Stimulated activated CD8-positive, alpha-beta memory T cell treated with anti-CD3 and anti-CD28 coated beads, Interleukin-7, amount 100 ng/mL, for 1 hour (primary cell): ENCODE results near the gene RNF114.
"Not testable (repeated sequence)": the region's sequence is repeated elsewhere in the genome, so short reads cannot be mapped to it uniquely, and the experiment has no call there.

Experiments
- DNase-seq, 2 donors: peaks; one replicate each; pipeline ENCODE4 v3.0.0-alpha.2; 2020; ENCODE audit warnings: low read depth in 2 of 2

Gene RNF114

DNA sequence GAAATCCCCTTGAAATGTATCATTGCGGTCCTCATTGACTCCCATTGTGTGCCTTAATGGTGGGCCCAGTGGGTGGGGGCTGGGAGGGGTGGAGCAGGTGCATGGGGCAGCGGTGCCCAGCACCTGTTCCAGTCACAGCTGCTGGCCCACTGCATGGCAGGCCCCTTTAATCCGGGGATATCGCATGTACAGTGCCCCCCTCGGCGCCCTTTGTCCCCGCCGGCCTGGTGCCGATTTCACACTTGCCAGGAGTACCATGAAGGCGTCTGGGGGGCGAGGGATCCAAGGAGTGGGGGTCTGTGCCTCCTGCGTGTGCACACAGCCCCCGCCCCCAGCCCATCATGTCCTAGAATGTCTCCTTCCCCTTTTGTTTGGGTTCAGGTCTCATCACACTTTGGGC, 49.4 kb downstream of the RNF114 start:
- no peak for DNase-seq

- DNase-seq = no peak
Measured at GRCh38 chr20:49986049-49986448, 49.9 kb downstream of the RNF114 start.

- DNase-seq = no peak
Measured at GRCh38 chr20:49987015-49987867, 51.0 kb downstream of the RNF114 start.

DNA sequence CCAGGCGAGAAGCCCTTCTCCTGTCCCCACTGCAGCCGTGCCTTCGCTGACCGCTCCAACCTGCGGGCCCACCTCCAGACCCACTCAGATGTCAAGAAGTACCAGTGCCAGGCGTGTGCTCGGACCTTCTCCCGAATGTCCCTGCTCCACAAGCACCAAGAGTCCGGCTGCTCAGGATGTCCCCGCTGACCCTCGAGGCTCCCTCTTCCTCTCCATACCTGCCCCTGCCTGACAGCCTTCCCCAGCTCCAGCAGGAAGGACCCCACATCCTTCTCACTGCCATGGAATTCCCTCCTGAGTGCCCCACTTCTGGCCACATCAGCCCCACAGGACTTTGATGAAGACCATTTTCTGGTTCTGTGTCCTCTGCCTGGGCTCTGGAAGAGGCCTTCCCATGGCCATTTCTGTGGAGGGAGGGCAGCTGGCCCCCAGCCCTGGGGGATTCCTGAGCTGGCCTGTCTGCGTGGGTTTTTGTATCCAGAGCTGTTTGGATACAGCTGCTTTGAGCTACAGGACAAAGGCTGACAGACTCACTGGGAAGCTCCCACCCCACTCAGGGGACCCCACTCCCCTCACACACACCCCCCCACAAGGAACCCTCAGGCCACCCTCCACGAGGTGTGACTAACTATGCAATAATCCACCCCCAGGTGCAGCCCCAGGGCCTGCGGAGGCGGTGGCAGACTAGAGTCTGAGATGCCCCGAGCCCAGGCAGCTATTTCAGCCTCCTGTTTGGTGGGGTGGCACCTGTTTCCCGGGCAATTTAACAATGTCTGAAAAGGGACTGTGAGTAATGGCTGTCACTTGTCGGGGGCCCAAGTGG, 51.9 kb downstream of the RNF114 start:
- DNase-seq = no peak

GRCh38 chr20:49989234-49990065, 53.3 kb downstream of the RNF114 start:
- DNase-seq = no peak

DNA sequence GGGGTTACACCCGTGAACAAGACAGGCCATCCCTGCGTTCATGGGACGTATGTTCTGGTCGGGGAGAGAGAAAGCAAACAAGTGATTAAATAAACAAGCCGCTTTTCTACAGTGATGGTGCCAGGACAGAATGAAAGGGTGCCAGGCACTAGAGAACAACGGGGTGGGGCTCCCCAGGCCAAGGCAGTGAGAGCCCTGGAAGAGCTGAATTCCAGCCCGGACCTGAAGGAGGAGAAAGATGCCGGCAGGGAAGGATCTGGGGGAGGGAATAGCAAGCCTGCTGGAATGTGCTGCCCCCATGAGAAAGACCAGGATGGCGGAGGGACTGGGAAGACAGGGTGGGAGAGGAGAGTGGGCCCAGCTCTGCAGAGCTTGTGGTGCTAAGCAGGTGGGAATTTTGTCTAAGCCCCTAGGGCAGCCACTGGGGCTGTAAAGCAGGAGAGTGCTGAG, 54.1 kb downstream of the RNF114 start:
- no peak for DNase-seq

DNA sequence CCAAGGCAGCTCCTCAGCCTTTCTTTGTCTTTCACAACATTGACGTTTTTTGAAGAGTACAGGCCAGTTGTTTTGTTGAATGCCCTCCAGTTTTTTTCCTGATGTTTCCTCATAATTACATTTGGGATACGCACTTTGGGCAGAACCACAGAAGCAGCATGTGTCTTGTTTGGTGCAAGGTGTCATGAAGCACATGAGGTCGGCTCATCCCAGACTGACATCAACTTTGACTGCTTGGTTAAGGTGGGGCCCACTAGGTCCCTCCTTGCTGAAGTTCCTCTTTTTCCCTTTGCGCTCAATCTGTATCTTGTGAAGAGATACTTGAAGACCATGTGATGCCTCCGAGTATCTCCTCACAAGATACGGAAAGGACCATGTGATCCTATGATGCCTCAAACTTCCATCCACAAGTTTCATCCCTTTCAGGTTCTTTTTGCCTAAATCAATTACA, 57.1 kb downstream of the RNF114 start:
- DNase-seq = no peak

GRCh38 chr20:49995586-49995985, 59.4 kb downstream of the RNF114 start:
- DNase-seq = no peak

- DNase-seq = not testable (repeated sequence)
Measured at GRCh38 chr20:49998478-49999188, 62.4 kb downstream of the RNF114 start.

GRCh38 chr20:49999329-49999728, 63.1 kb downstream of the RNF114 start:
- DNase-seq = no peak

DNA sequence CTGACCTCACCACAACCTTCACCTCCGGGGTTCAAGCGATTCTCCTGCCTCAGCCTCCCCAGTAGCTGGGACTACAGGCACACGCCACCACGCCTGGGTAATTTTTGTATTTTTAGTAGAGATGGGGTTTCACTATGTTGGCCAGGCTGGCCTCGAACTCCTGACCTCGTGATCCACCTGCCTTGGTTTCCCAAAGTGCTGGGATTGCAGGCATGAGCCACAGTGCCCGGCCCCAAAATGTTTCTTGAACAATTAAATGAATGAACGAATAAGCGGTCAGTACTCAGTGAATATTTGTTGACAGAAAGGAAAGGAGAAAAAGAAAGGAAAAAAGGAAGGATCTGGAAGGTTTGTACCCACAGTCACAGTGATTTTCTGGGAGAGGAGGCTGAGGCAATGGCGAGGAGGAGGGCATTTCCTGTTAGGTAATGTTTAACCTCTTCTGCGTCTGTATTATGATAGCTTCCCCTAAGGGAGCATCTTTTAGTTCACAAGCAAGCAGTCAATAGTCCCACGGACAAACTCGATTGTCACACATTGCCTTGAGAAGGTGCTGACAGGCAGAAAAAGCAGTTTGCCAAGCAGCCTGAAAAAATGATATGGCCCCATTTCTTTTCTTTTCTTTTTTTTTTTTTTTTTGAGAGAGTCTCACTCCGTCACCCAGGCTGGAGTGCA, 64.5 kb downstream of the RNF114 start:
- not testable (repeated sequence) for DNase-seq

DNA sequence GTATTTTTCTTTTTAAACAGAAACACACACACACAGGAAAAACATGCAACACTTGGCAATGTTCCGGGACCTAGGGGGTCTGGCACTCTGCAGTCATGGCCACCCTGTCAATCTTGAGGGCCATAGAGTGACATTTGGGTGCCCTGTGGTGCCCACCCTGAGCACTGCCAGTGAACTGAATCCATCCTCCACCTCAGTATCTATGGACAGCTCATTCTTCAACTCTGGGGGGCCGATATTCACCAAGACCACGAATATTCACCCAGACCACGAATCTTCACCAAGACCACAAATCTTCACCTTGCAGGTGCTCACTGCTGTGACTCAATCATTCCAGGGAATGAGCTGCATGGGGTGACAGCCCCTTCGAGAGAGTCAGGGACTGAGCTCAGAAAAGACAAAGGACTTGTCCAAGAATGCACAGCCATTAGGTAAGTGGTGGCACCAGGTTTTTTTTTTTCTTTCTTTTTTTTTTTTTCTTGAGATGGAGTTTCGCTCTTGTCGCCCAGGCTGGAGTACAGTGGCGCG, 65.7 kb downstream of the RNF114 start:
- no peak for DNase-seq

DNA sequence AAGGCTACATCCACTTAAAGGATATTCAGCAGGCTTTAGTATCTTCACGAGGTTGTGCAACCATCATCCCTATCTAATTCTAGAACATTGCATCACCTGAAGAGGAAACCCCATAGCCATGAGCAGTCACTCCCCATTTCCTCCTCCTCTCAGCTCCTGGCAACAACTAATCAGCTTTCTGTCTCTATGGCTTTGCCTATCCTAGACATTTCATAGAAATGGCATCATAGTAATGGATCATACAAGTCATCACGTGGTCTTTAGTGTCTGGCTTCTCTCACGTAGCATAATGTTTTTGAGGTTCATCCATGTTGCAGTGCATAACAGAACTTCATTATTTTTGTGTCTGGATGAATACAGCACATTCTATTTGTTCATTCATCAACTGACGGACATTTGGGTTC, 67.1 kb downstream of the RNF114 start:
- DNase-seq = no peak
